Hematopoietic multipotent progenitor cell (in vitro differentiated cells): ENCODE data around the gene SF3B1. TPM values are rescaled to one million over a fixed set of nuclear protein-coding genes. Genes with fewer than 3 reads are reported as not detected.
"Not testable (repeated sequence)": the region's sequence is repeated elsewhere in the genome, so short reads cannot be mapped to it uniquely, and the experiment has no call there.

Source experiments
- DNase-seq, 3 donors: peaks; one replicate each; pipeline ENCODE4 v3.0.0-alpha.2; 2011 to 2015; ENCODE audit warnings: low read depth in 2 of 3, low spot score in 2 of 3
- small RNA-seq: library from RNA; depleted of rRNA; stranded (forward); fragments of <200 nt; gene quantifications from one replicate; pipeline ENCODE3, GENCODE V24; 2012
- total RNA-seq: library from RNA; depleted of rRNA; stranded (reverse); fragments of >200 nt; gene quantifications from one replicate; pipeline ENCODE4 v1.2.3, GENCODE V29; 2012

The SF3B1 gene
- total RNA-seq, 1 donor: 159 TPM

GRCh38 chr2:197348721-197349360 is 86.0 kb downstream of the SF3B1 start:
- DNase-seq: no peak

DNA sequence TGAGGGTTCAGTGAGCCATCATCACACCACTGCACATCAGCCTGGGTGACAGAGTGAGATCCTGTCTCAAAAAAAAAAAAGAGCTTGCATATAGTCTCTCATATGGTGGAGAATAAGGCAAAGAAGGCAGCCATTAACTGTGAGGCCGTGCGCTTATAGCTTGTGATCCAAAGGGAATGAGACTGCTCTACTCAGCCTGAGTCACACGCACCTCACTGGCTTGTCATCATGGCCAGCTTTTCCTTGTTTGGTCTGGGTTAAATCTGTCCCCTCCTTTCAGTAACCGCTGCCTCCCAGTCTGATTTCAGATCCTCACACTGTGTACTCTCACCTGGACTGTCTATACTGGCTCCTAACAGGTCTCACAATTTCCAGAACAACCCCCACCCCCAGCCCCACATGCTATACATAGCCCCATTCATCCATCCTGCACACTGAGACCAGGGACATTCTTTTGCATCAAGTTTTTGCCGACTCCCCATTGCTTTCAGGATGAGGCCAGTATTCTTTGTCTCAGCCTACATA is 88.9 kb downstream of the SF3B1 start:
- no peak for DNase-seq

DNA sequence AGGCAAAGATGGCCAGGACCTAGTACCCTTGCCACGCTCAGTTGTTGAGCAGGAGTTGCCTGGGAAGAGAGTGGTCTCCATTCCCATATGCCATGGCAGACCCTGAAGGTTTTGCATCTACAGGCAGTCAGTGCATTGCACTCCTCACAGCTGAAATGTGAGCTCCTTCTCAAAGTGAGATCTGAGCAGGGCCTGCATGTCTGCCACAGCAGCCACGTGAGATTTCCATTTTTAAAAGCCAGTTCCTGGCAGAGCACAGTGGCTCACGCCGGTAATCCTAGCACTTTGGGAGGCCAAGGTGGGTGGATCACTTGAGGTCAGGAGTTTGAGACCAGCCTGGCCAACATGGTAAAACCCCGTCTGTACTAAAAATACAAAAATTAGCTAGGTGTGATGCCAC is 90.9 kb downstream of the SF3B1 start:
- DNase-seq: not testable (repeated sequence)

DNA sequence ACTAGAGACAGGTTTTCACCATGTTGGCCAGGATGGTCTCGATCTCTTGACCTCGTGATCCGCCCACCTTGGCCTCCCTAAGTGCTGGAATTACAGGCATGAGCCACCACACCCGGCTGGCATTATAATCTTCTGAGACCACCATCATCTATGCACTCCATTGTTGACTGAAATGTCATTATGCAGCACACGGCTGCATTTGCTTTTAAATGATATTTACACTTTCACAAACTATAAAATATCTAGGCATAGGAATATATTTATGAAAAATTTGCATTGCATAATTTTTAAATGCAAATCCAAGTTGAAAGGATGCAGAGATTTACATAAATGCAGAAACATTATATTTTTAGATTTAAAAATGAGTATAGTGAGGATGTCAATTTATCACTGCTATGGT is 94.2 kb downstream of the SF3B1 start:
- no peak for DNase-seq

Small RNAs within 50 kb of the gene (small RNA-seq; reads per million reads assigned to genes)
- gene RF00394: not detected
- gene RNU6-1029P: not detected

Other genes starting within 250 kb of the SF3B1 start
- gene ANKRD44, start 124.2 kb downstream of the SF3B1 start, total RNA-seq: 80.2 TPM
- gene COQ10B, start 18.5 kb upstream of the SF3B1 start, total RNA-seq: 16.2 TPM
- 124 TPM for gene HSPD1, start 64.8 kb upstream of the SF3B1 start, total RNA-seq
- gene HSPE1, start 65.4 kb upstream of the SF3B1 start, total RNA-seq: 12.9 TPM
- 13.7 TPM for gene MOB4, start 81.0 kb upstream of the SF3B1 start, total RNA-seq
- gene RFTN2, start 240.6 kb upstream of the SF3B1 start, total RNA-seq: under 0.01 TPM